IPS-NIHi7 (cell line): ENCODE data around the gene CAPN12.
A peak's percentile ranks its signal among the peaks of the same experiment; 100 is the strongest.
"Not testable (repeated sequence)": the region's sequence is repeated elsewhere in the genome, so short reads cannot be mapped to it uniquely, and the experiment has no call there.

ENCODE experiments used
- DNase-seq: peaks from one replicate; pipeline ENCODE4 v3.0.0; 2012; ENCODE audit warnings: mixed read lengths; ENCODE audit errors: extremely low spot score

CAPN12 gene

DNA sequence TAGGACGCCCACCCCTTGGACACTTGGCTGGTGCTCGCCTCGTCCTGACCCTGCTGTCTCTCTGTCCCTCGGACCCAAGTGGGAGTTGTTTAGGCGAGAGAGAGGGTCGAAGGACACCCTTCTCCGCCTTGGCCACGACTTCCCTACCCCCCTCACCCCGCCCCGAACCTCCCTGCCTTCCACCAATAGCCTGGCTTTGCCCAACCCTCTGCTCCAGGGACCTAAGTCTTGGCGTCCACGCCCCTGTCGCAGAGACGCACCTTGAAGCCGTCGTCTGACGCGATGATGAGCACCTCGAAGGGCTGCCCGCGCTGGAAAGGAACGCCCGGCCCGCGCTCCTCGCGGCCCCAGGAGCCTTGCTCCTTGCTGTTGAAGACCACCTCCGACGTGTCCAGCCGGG is 27.3 kb upstream of the CAPN12 start:
- DNase-seq, result not testable (repeated sequence)

DNA sequence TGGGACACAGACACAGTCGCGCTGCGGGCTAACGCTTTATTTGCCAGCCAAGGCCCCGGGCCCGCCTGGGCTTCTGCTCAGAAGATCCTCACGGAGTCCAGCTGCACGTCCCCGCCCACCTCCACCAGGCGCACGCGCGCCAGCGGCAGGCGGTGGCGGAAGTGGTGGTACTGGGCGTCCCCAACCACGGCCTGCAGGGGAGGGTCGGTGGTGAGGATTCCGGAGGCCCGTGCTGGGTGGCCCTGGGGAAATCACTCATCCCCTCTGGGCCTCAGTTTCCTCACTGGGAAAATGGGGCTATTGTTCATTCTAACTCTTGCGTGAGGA is 26.6 kb upstream of the CAPN12 start:
- not testable (repeated sequence) for DNase-seq

DNA sequence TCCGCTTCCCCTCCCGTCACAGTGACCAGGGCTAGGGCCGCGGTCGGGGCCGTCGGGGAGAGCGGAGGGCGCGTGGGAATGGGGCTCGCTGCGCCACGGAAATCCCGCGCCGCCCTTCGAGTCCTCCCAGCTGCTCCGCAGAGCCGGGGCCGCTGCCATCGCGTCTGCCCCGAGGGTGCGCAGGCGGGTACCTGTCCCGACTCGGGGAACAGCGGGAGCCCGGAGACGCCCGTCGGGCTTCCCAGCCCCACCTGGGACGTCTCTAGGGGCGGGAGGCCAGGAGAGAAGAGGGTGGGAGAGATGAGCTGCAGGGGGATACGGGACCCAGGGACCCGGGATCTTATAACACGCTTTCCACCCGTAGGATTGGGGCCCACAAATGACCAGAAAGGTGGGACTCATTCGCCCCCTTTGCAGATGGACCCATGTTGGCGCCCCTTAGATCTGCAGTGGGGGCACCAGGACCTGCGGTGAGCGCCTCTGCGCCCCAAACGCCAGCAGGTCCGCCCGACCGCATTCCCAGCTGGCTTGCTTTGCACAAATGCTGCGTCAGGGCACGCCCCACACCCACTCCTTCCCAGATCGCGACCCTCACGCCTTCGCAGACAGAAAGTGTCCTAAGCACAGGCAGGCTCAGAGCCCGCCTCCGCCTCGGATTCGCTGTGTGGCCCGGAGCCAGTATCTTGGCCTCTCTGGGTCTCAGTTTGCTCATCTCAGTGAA is 26.1 kb upstream of the CAPN12 start:
- not testable (repeated sequence) for DNase-seq

DNA sequence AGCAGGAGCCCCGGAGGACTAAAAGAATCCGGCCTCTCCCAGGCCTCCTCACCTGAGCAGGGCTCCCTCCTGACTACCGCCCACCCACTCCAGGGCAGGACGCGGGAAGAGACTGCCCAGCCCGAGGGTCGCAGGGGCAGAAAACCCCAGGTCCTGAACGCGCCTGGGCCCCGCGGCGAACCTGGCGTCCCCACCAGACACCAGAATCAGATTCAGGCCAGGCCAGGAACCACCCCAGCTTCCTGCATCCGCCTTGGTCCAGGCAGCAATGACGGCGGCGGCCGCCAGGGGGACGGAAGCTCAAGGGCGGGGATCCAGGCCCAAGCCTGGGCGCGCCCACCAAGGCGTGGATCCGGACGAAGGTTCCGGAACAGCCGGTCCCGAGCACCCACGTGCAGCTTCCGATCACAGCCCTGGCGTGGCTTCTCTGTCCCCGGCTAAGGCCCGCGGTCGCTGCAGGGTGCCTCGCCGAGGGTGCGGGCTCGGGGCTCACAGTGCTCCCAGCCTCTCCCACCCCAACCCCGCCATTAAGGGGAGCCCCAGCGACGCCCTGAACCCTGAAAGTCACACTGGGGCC is 25.4 kb upstream of the CAPN12 start:
- peak; percentile 75 for DNase-seq

DNA sequence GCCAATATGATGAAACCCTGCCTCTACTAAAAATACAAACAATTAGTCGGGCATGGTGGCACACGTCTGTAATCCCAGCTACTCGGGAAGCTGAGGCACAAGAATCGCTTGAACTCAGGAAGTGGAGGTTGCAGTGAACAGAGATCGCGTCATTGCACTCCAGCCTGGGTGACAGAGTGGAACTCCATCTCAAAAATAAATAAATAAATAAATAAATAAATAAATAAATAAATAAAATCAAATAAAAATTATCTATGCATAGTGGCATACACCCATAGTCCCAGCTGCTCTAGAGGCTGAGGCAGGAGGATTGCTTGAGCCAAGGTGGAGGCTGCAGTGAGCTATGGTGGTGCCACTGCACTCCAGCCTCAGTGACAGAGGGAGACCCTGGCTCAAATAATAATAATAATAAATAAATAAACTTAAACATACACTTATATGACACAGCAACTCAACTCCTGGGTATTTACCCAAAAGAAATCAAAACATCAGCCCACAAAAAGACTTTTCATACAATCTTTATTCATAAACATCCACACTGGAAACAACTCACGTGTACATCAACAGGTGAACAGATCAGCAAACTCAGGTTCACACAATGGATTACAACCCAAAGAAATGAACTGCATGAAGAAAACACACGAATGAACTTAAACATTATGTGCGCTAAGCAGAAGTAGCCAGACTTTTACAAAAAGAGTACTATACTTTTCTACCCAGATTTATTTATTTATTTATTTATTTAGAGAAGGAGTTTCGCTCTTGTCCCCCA is 22.2 kb upstream of the CAPN12 start:
- no peak for DNase-seq

DNA sequence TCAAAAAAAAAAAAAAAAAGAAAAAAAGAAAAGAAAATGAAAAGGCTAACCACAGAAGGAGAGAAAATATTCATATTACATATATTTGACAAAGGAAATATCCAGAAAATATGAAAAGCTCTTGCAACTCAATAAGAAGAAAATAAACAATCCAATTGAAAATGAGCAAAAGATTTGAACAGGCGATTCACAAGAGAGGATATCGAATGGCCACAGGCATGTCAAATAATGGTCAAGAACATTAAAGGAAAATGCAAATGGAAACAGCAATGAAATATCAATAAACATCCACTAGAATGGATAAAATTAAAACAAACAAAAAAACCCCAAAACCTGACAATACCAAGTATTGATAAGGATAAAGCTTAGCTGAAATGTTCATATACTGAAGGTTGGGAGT is 20.9 kb upstream of the CAPN12 start:
- no peak for DNase-seq

DNA sequence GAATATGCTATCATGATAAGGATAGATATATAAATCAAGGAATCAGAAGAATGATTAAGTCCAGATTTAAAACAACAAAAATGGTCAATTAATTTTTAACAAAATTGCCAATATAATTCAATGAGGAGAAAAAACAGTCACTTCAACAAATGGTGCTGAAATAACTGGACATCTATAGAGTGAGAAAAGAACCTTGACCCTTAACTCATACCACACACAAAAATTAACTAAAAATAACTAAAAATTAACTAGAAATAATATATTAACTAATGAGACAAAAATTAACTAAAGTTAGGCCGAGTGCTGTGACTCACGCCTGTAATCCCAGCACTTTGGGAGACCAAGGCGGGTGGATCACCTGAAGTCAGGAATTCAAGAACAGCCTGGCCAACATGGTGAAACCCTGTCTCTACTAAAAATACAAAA is 19.5 kb upstream of the CAPN12 start:
- no peak for DNase-seq

DNA sequence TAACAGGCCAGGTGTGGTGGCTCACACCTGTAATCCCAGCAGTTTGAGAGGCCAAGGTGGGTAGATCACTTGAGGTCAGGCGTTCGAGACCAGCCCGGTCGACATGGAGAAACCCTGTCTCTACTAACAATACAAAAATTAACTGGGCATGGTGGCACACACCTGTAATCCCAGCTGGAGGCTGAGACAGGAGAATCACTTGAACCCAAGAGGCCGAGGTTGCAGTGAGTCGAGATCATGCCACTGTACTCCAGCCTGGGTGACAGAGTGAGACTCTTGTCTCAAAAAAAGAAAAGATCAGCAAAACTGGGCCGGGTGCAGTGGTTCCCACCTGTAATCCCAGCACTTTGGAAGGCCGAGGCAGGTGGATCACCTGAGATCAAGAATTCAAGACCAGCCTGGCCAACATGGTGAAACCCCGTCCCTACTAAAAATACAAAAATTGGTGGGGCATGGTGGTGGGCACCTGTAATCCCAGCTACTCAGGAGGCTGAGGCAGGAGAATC is 17.7 kb upstream of the CAPN12 start:
- not testable (repeated sequence) for DNase-seq

DNA sequence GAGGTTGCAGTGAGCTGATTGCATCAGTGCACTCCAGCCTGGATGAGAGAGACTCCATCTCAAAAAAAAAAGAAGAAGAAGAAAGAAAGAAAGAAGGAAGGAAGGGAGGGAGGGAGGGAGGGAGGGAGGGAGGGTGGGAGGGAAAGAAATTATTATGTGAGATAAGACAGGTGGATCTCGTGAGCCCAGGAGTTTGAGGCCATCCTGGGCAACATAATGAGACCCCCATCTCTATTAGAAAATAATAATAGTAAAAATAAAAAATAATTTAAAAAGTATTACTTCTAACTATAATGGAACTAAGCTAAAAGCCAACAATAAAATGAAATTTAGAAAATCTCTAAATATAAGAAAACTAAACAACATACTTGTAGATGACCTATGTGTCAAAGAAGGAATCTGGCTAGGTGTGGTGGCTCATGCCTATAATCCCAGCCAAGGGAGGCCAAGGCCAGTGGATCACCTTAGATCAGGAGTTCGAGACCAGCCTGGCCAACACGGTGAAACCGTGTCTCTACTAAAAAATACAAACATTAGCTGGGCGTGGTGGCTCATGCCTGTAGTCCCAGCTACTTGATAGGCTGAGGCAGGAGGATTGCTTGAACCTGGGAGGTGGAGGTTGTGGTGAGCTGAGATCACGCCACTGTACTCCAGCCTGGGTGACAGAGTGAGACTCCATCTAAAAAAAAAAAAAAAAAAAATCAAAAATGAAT is 16.7 kb upstream of the CAPN12 start:
- not testable (repeated sequence) for DNase-seq

DNA sequence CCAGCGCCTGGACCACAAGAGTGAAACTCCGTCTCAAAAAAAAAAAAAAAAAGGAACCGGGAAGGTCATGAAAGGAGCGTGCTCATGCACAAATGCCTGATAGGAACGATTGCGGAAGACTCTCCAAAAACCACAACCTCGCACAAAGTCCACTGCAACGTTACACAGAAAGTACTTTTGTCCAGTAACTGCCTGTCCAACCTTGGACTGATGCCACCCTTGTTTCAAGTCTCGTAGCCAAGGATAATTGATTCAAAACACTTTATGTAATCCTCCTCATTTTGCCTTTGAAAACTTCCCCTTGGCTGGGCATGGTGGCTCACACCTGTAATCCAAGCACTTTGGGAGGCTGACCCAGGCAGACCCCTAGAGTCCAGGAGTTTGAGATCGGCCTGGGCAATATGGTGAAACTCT is 15.3 kb upstream of the CAPN12 start:
- DNase-seq, result no peak

DNA sequence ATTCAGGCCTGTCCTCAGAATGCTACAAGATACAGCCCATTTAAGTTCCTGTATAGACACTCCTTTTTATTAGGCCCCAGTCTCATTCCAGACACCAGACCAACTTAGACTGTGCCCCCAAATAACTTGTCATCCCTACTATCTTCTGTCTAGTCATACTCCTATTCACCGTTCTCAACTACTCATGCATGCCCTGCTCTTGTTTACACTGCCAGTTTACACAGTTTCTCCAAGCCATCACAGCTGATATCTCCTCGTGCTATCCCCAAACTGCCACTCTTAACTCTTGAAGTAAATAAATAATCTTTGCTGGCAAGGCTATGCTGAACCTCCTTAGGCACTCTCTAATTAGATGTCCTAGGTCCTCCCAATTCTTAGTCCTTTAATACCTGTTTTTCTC is 9.9 kb upstream of the CAPN12 start:
- DNase-seq, result not testable (repeated sequence)

DNA sequence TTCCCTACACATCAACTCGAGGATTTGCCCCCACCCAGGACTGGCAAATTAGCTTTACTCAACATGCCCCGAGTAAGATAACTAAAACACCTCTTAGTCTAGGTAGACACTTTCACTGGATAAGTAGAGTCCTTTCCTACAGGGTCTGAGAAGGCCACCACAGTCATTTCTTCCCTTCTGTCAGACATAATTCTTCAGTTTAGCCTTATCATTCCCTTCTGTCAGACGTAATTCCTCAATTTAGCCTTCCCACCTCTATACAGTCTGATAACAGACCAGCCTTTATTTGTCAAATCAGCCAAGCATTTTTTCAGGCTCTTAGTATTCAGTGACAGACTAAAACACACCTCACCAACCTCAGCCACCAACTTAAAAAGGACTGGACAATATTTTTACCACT is 9.5 kb upstream of the CAPN12 start:
- not testable (repeated sequence) for DNase-seq

DNA sequence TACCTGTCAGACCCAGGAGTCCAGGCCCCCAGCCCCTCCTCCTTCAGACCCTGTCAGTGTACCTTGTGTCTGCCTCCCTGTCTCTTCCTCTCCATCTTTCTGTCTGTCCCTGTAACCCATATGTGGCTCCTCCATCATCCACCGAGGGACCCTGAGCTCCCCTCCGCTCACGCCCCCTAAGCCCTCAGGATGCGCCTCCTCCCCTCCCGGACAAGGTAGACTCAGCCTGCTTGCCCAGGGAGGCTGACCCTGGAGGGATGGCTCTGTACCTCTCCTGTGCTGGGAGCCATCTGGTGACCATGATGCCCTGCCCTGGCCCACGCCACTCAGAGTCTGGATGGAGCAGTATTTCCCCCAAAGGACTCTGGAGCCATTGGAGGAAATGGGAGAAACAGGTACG is 1.0 kb upstream of the CAPN12 start:
- DNase-seq, result peak; percentile 14

DNA sequence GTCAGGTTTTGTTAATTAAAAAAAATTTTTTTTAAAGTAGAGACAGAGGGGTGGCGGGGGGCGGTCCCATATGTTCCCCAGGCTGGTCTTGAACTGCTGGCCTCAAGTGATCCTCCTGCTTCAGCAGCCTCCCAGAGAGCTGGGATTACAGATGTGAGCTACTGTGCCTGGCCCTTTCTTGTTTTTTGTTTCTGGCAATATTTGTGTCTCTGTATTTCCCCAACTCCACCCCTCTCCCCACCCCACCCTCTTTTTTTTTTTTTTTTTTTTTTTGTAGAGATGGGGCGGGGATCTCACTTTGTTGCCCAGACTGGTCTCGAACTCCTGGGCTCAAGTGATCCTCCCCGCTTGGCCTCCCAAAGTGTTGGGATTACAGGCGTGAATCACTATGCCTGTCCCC is 600 bp upstream of the CAPN12 start:
- no peak for DNase-seq

DNA sequence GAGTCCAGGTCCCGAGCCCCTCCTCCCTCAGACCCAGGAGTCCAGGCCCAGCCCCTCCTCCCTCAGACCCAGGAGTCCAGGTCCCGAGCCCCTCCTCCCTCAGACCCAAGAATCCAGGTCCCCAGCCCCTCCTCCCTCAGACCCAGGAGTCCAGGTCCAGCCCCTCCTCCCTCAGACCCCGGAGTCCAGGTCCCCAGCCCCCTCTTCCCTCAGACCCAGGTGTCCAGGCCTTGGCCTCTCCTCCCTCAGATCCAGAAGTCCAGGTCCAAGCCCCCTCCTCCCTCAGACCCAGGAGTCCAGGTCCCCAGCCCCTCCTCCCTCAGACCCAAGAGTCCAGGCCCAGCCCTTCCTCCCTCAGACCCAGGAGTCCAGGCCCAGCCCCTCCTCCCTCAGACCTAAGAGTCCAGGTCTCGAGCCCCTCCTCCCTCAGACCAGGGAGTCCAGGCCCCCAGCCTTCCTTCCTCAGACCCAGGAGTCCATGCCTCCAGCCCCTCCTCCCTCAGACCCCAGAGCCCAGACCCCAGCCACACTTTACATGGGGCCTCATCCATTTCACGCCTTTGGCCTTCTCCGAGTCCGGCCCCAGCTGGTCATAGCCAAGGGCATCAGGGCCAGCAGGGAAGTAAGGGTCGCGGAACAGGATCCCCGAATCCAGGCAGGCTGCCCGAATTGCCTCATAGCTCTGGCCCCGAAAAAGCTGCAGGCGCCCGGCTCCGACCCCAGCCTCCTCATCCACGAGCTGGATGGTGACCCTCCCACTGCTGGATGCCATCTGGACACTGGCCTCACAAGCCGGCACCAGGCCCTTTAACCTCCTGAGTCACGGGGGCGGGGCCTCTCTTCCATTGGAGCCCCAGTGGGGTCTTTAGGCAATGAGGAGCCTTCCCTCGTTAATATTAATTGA is 628 bp downstream of the CAPN12 start:
- DNase-seq, result peak; percentile 5

DNA sequence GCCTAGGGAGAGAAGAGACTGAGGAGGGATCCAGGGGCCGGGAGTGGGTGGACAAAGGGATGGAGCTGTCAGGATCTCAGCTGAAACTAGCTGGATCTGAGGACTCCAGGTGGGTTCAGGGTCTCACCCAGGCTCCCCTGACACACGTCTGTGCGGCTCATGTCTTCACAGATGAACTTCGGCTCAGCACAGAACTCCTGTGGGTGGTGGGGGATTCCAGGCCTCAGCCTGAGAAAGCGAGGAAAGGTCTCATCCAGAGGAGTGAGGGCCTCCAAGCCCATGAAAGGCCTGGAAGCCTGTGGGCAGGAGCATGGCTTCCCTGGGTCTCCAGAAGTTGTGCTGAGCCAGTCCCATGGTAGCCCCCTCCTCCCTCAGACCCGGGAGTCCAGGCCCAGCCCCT is 1.4 kb downstream of the CAPN12 start:
- peak; percentile 6 for DNase-seq

DNA sequence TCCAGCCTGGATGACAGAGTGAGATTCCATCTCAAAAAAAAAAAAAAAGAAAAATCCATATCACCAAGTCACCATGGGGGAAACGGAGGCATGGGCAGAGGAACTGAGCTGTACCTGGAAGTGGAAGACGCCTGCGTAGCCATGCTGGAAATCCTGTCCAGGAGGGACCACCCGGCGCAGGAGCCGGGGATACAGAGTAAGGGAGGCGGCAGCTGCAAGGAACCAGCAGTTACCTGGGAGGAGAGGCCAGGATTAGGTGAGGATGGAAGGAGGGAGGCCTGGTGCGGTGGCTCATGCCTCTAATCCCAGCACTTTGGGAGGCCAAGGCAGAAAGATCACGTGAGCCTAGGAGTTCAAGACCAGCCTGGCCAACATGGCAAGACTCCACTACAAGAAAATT is 2.0 kb downstream of the CAPN12 start:
- DNase-seq, result no peak

DNA sequence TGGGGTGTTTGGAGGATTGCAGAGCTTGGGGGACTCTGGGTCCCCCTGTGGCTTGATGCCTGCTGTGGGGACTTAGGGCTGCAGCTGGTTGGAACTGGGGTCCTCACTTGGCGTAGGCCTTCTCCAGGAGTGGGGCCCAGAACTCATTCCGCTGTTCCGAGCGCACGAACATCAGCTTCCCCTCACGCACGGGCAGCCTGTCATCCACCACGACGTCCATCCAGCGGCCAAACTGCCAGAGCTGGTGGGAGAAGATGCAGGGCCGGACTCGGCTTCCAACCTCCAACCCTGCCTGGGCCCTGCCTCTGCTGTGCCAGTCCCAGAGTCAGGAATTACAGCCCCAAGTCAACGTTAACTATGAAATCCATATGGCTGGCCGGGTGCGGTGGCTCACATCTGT is 2.6 kb downstream of the CAPN12 start:
- no peak for DNase-seq

DNA sequence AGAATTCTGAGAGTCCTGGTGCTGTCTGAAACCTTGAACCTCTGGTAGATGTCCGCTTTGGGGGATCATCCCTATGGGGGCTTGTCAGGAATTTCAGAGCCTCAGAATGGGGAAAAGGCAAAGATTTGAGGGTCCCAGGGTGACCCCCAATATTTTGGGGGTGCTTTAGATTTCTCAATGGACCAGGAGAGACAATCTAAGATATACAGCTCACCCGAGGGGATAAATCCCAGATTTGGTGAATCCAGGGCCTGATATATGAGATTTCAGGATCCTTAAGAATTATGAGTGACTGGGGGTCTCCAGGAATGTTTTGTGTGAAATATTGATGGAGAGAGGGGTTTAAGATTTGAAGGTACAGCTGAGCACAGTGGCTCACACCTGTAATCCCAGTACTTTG is 3.3 kb downstream of the CAPN12 start:
- DNase-seq, result no peak

DNA sequence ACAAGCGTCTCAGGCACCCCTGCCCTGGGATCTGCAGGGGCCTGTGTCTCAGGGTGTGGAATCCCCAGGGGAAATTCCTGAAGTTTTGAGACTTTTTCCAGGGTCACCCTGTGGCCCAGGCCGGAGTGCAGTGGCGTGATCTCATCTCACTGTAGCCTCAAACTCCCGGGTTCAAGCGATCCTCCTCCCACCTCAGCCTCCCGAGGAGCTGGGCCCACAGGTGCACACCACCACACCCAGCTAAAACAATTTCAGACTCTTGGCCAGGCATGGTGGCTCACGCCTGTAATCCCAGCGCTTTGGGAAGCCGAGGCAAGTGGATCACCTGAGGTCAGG is 4.0 kb downstream of the CAPN12 start:
- DNase-seq, result no peak
